Measurements from ENCODE around the gene TRPM8. TPM values are rescaled to one million over a fixed set of nuclear protein-coding genes. Genes with fewer than 3 reads are reported as not detected.

Gene TRPM8
- total RNA-seq, 1 donor: 0.63 TPM

GRCh38 chr2:233989221-233989858, 72.2 kb downstream of the TRPM8 start:
- DNase-seq (ENCODE audit: low read depth): no peak
- no peak overlapping the region for H3K4me3 ChIP-seq (ENCODE audit: low read depth, low read length)
- TF ChIP-seq, protein P1, sequence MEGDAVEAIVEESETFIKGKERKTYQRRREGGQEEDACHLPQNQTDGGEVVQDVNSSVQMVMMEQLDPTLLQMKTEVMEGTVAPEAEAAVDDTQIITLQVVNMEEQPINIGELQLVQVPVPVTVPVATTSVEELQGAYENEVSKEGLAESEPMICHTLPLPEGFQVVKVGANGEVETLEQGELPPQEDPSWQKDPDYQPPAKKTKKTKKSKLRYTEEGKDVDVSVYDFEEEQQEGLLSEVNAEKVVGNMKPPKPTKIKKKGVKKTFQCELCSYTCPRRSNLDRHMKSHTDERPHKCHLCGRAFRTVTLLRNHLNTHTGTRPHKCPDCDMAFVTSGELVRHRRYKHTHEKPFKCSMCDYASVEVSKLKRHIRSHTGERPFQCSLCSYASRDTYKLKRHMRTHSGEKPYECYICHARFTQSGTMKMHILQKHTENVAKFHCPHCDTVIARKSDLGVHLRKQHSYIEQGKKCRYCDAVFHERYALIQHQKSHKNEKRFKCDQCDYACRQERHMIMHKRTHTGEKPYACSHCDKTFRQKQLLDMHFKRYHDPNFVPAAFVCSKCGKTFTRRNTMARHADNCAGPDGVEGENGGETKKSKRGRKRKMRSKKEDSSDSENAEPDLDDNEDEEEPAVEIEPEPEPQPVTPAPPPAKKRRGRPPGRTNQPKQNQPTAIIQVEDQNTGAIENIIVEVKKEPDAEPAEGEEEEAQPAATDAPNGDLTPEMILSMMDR (IDR thresholded peaks at IDR 0.05; ENCODE audit: insufficient read depth, low read length): no peak

- TF ChIP-seq, protein P1 (IDR thresholded peaks at IDR 0.05; ENCODE audit: insufficient read depth, low read length): no peak
- DNase-seq (ENCODE audit: low read depth): no peak
- H3K4me3 ChIP-seq (ENCODE audit: low read depth, low read length): no peak overlapping the region
These were observed 73.2 kb downstream of the TRPM8 start for GRCh38 chr2:233990261-233990798.

- DNase-seq (ENCODE audit: low read depth): no peak
- H3K4me3 ChIP-seq (ENCODE audit: low read depth, low read length): no peak overlapping the region
- TF ChIP-seq, protein P1 (IDR thresholded peaks at IDR 0.05; ENCODE audit: insufficient read depth, low read length): no peak
These were observed 74.0 kb downstream of the TRPM8 start for GRCh38 chr2:233991196-233991595.

- no peak for DNase-seq (ENCODE audit: low read depth)
- H3K4me3 ChIP-seq (ENCODE audit: low read depth, low read length): no peak overlapping the region
- TF ChIP-seq, protein P1 (IDR thresholded peaks at IDR 0.05; ENCODE audit: insufficient read depth, low read length): no peak
These were observed 75.5 kb downstream of the TRPM8 start for GRCh38 chr2:233992513-233993217.

- TF ChIP-seq, protein P1 (IDR thresholded peaks at IDR 0.05; ENCODE audit: insufficient read depth, low read length): no peak
- no peak overlapping the region for H3K4me3 ChIP-seq (ENCODE audit: low read depth, low read length)
- DNase-seq (ENCODE audit: low read depth): no peak
These were observed 76.3 kb downstream of the TRPM8 start for GRCh38 chr2:233993461-233993860.

GRCh38 chr2:233994151-233994550, 77.0 kb downstream of the TRPM8 start:
- no peak for DNase-seq (ENCODE audit: low read depth)
- no peak overlapping the region for H3K4me3 ChIP-seq (ENCODE audit: low read depth, low read length)
- TF ChIP-seq, protein P1 (IDR thresholded peaks at IDR 0.05; ENCODE audit: insufficient read depth, low read length): no peak
